T-helper 17 cell (primary cell): ENCODE results near the gene C16orf89. TPM values are rescaled to one million over a fixed set of nuclear protein-coding genes. Genes with fewer than 3 reads are reported as not detected.
"Not testable (repeated sequence)": the region's sequence is repeated elsewhere in the genome, so short reads cannot be mapped to it uniquely, and the experiment has no call there.

Experiments
- ATAC-seq: fragments of 150-1000 bp; cut with Tn5 transposase; 2 replicates; pipeline ENCODE4 v1.10.0; 2021; ENCODE audit warnings: mild to moderate bottlenecking, moderate library complexity
- DNase-seq, 3 donors: peaks; one replicate each; pipeline versions ENCODE4 v3.0.0 to v3.0.0-alpha.2; 2020 to 2021
- H3K9me3 ChIP-seq: one replicate; pipeline ENCODE4 v1.7.0; 2013; ENCODE audit warnings: low read length, mild to moderate bottlenecking; ENCODE audit not compliant: control insufficient read depth, poor library complexity, severe bottlenecking
- H3K27ac Mint-ChIP-seq: one replicate; pipeline ENCODE4 v1.8.0; 2022; ENCODE audit warnings: mild to moderate bottlenecking, moderate library complexity, mixed read lengths
- H3K27me3 Mint-ChIP-seq: one replicate; pipeline ENCODE4 v1.8.0; 2022; ENCODE audit warnings: mixed read lengths
- H3K36me3 Mint-ChIP-seq: one replicate; pipeline ENCODE4 v1.8.0; 2022; ENCODE audit warnings: low read depth, mixed read lengths
- H3K4me1 Mint-ChIP-seq: one replicate; pipeline ENCODE4 v1.8.0; 2022; ENCODE audit warnings: mild to moderate bottlenecking, mixed read lengths
- H3K4me3 Mint-ChIP-seq: one replicate; pipeline ENCODE4 v1.8.0; 2022; ENCODE audit warnings: mild to moderate bottlenecking, moderate library complexity, mixed read lengths
- total RNA-seq, 4 donors: library from RNA in 2 of 4; stranded (reverse) in 2 of 4; gene quantifications; one replicate each; pipeline ENCODE4 v1.2.3 and lab custom pipeline; 2022 to 2026

C16orf89 gene
- total RNA-seq, 2 donors from 2014 or later = not detected

GRCh38 chr16:5062790-5063765 lies 2.7 kb downstream of the C16orf89 start:
- H3K36me3 Mint-ChIP-seq = no peaks in the 10 kb centered on the region
- no peak overlapping the region for H3K4me3 Mint-ChIP-seq
- ATAC-seq (no peak), DNase-seq (no peak)
- peaks cover 4% of the 10 kb centered on the region for H3K4me1 Mint-ChIP-seq
- H3K27ac Mint-ChIP-seq = no peak overlapping the region
- no peaks in the 10 kb centered on the region for H3K9me3 ChIP-seq
- peaks cover 9% of the 10 kb centered on the region for H3K27me3 Mint-ChIP-seq

GRCh38 chr16:5062051-5062450 lies 3.7 kb downstream of the C16orf89 start:
- Mint-ChIP-seq H3K4me3 (no peak overlapping the region), H3K4me1 (peaks cover 4% of the 10 kb centered on the region), H3K27me3 (peaks cover 9% of the 10 kb centered on the region), H3K36me3 (no peaks in the 10 kb centered on the region), H3K27ac (no peak overlapping the region)
- DNase-seq = no peak
- H3K9me3 ChIP-seq = no peaks in the 10 kb centered on the region
- no peak for ATAC-seq

- Mint-ChIP-seq H3K27ac (no peak overlapping the region), H3K4me1 (peaks cover 4% of the 10 kb centered on the region), H3K27me3 (peaks cover 9% of the 10 kb centered on the region), H3K36me3 (no peaks in the 10 kb centered on the region), H3K4me3 (no peak overlapping the region)
- no peak for ATAC-seq
- no peak for DNase-seq
- H3K9me3 ChIP-seq = no peaks in the 10 kb centered on the region
These were observed 5.6 kb downstream of the C16orf89 start for GRCh38 chr16:5060073-5060641.

DNA sequence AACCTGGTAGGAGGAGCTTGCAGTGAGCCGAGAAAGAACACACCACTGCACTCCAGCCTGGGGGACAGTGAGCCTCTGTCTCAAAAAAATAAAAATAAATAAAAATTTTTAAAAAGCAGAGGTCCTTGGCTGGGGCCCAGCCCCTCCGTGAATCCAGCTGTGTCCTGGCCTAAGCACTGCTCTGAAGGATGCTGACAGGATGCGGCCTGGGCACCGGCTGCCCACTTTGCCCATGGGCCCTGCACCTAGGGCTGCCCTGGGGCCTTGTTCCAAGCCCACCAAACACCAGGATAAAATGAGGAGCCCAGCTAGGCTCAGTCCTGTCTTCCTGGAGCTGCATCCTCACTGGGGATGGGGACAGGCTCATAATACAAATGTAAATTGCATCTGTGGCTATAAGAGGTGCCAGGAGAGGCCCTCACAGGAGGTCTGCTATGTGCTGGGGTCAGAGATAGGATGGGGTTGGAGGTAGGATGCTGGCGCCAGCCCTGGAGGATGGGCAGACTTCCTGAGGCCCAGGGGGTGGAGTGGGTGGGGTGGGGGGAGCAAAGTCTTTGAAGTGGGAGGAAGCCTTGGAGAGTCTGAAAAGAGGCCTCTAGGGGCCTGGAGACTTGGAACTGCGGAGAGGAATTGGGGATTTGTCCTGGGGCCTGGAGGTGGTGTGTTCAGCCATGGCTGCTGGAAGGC lies 6.2 kb downstream of the C16orf89 start:
- Mint-ChIP-seq H3K27me3 (peaks cover 9% of the 10 kb centered on the region), H3K36me3 (no peaks in the 10 kb centered on the region), H3K27ac (no peak overlapping the region), H3K4me1 (peaks cover 4% of the 10 kb centered on the region), H3K4me3 (no peak overlapping the region)
- no peaks in the 10 kb centered on the region for H3K9me3 ChIP-seq
- ATAC-seq (no peak), DNase-seq (no peak)

- no peaks in the 10 kb centered on the region for H3K9me3 ChIP-seq
- Mint-ChIP-seq H3K27ac (no peak overlapping the region), H3K4me3 (no peak overlapping the region), H3K36me3 (no peaks in the 10 kb centered on the region), H3K27me3 (peaks cover 9% of the 10 kb centered on the region), H3K4me1 (peaks cover 4% of the 10 kb centered on the region)
- no peak for DNase-seq
- ATAC-seq = no peak
These were observed 7.3 kb downstream of the C16orf89 start for GRCh38 chr16:5058476-5058875.

- no peak overlapping the region for H3K27ac Mint-ChIP-seq
- ATAC-seq (peak; percentile 63), DNase-seq (no peak)
- no peaks in the 10 kb centered on the region for H3K9me3 ChIP-seq
- H3K36me3 Mint-ChIP-seq = no peaks in the 10 kb centered on the region
- no peaks in the 10 kb centered on the region for H3K4me1 Mint-ChIP-seq
- H3K27me3 Mint-ChIP-seq = no peaks in the 10 kb centered on the region
- no peak overlapping the region for H3K4me3 Mint-ChIP-seq
These were observed 9.4 kb downstream of the C16orf89 start for GRCh38 chr16:5056352-5056751.

DNA sequence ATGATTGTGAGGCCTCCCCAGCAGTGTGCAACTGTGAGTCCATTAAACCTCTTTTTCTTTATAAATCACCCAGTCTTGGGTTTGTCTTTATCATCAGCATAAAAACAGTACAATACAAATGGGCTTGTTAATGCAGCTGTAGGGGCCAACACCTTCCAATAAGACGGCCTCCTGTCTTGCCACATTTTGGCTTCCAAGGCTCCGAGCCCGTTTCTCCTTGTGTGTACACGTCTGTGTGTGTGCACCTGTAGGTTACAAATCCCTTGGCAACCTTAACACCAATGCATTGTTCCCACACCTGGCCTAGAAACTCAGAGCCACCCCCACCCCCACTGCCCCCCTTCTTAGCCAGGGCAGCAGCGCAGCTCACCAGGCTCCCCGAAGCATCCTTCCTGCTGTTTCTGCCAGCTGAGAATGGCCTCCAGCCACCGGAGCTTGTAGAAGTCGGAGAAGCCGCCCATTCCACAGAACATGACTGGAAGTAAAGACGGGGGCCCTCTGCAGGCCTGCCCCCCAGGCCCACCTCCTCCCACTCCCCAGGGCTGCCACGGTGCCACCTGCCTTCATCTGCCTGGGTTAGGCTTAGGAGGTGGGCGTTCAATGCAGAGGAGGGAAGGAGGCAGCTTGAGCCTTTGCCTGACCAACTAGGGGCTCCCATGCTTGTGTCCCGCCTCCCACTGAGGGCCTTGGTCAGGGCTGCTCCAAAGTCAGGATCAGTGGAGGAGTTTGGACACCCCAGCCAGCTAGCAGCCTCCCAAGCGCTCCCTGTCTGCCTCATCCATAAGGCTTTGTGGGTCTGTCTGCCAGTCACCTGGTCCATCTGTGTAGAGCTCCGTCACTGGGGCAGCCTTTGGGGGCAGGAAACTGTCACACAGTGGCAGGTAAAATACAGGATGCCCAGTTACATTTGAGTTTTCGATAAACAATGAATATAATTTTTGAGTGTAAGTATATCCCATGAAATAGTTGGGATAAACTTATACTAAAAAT lies 10.6 kb downstream of the C16orf89 start:
- H3K4me1 Mint-ChIP-seq = no peaks in the 10 kb centered on the region
- H3K27me3 Mint-ChIP-seq = no peaks in the 10 kb centered on the region
- no peak for DNase-seq
- no peaks in the 10 kb centered on the region for H3K9me3 ChIP-seq
- H3K27ac Mint-ChIP-seq = no peak overlapping the region
- ATAC-seq = no peak
- H3K4me3 Mint-ChIP-seq = no peak overlapping the region
- no peaks in the 10 kb centered on the region for H3K36me3 Mint-ChIP-seq

GRCh38 chr16:5046914-5047313 lies 18.8 kb downstream of the C16orf89 start:
- no peak for ATAC-seq
- Mint-ChIP-seq H3K27me3 (peaks cover 7% of the 10 kb centered on the region), H3K27ac (peak overlapping the region; percentile 74)

DNA sequence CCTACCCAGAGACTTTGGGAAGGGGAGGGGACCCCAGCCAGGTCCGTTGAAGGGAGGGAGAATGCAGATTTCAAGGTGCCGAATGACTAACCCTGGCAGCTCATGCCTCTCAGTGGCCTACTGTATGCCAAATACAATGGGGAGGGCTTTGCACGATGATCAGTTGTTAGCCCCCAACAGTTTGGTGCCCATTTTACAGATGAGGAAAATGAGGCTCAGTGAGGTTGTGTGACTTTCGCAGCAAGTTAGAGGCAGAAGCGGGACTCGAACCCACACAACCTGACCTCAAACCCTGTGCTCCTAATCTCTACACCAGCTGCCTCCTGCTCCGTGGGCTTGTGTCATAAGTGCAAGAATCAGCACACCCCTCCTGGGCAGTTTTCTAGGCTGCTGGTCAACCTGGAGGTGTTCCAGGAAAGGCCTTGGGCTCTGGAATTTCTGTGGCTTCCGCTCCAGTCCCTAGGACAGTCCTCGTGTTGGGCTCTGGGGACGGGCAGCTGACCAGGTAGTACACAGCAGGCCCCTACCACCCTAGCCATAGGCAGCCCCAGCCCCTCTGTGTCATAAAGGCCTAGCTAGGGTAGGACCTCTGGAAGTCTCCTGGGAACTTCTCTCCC lies 20.1 kb downstream of the C16orf89 start:
- no peaks in the 10 kb centered on the region for H3K9me3 ChIP-seq
- Mint-ChIP-seq H3K27me3 (peaks cover 14% of the 10 kb centered on the region), H3K27ac (no peak overlapping the region), H3K36me3 (peaks cover 2% of the 10 kb centered on the region), H3K4me1 (no peaks in the 10 kb centered on the region), H3K4me3 (no peak overlapping the region)
- DNase-seq (no peak), ATAC-seq (no peak)

More at GRCh38 chr16:5046914-5047313, 18.8 kb downstream of the C16orf89 start:
- Mint-ChIP-seq H3K4me3 (no peak overlapping the region), H3K36me3 (peaks cover 2% of the 10 kb centered on the region), H3K4me1 (no peaks in the 10 kb centered on the region)
- no peaks in the 10 kb centered on the region for H3K9me3 ChIP-seq
- no peak for DNase-seq

DNA sequence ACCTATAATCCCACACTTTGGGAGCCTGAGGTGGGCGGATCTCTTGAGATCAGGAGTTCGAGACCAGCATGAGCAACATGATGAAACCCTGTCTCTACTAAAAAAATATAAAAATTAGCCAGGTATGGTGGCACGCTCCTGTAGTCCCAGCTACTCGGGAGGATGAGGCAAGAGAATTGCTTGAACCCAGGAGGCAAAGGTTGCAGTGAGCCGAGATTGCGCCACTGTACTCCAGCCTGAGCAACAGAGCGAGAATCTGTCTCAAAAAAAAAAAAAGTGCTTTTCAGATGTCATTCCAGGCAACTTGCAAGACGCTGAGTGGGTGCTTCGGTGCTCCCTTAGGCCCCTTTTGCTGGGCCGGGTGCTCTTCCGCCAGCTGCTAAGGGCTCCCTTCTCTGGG lies 21.2 kb downstream of the C16orf89 start:
- not testable (repeated sequence) for H3K27ac Mint-ChIP-seq, ATAC-seq, H3K4me1 Mint-ChIP-seq, H3K36me3 Mint-ChIP-seq, DNase-seq, H3K4me3 Mint-ChIP-seq, H3K9me3 ChIP-seq
- peaks cover 14% of the 10 kb centered on the region for H3K27me3 Mint-ChIP-seq

DNA sequence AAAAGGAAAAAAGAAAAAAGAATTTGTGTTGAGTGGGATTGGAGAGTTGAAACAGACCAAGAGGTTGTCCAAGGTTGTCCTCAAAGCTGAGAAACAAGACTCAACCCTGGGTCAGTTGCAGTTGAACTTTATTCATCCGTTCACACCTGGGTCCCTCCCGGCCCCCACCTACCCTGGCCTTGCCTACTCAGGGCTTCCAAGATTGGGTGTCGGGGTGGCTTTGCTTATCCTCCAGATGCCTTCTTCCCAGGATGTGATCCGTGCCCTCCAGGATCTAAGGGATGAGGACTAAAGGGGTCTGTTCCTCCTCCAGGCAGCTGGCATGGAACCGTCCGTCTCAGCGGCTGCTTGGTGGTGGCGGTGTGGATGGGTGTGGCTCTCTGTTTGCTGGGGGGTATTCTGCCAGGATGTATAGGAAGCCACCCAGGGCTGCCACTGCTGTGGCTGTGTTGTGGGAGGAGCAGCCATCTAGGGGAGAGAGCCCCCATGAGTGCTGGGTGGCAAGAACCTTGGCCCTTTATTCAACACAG lies 21.7 kb downstream of the C16orf89 start:
- Mint-ChIP-seq H3K27me3 (peaks cover 14% of the 10 kb centered on the region), H3K36me3 (peaks cover 2% of the 10 kb centered on the region), H3K4me3 (no peak overlapping the region), H3K4me1 (no peaks in the 10 kb centered on the region), H3K27ac (no peak overlapping the region)
- no peak for ATAC-seq
- H3K9me3 ChIP-seq = no peaks in the 10 kb centered on the region
- no peak for DNase-seq

GRCh38 chr16:5042574-5043171 lies 23.1 kb downstream of the C16orf89 start:
- Mint-ChIP-seq H3K27me3 (peaks cover 14% of the 10 kb centered on the region), H3K4me3 (no peak overlapping the region), H3K36me3 (peaks cover 2% of the 10 kb centered on the region), H3K27ac (no peak overlapping the region), H3K4me1 (no peaks in the 10 kb centered on the region)
- ATAC-seq (no peak), DNase-seq (no peak)
- no peaks in the 10 kb centered on the region for H3K9me3 ChIP-seq
